Loucy (cell line): ENCODE data around the gene ZSCAN4.

ENCODE experiments used
- EZH2phosphoT487 ChIP-seq: fragments of 200-600 bp; IDR thresholded peaks from 2 replicates; pipeline ENCODE4 v1.6.1; 2018; ENCODE audit warnings: antibody characterized with exemption, mild to moderate bottlenecking, moderate library complexity, borderline replicate concordance
- TF ChIP-seq, protein P1 (sequence below): fragments of 200-600 bp; sonication (generic); conservative IDR thresholded peaks from 2 replicates; pipeline ENCODE4 v1.5.1; 2014; ENCODE audit warnings: mild to moderate bottlenecking, antibody characterized with exemption, low read length

DNA sequence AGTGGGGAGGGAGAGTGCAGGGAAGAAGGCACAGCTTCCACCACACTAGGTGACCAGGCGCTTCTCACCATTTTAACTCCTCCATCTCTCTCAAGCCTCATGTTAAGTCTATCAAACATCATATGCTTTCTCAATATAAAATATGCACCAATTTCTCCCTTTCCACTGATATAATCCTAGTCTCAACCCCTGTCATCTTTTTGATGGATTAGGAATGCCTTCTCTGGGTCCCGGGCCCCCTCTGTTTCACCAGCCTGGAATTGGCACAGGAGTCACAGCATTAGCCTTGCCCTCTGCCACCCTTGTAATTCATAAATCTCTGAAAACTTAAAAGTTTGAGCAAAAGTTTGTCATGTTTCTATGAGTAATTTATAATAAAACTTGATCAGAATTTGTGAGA lies at the start of gene ZSCAN4:
- TF ChIP-seq, protein P1, sequence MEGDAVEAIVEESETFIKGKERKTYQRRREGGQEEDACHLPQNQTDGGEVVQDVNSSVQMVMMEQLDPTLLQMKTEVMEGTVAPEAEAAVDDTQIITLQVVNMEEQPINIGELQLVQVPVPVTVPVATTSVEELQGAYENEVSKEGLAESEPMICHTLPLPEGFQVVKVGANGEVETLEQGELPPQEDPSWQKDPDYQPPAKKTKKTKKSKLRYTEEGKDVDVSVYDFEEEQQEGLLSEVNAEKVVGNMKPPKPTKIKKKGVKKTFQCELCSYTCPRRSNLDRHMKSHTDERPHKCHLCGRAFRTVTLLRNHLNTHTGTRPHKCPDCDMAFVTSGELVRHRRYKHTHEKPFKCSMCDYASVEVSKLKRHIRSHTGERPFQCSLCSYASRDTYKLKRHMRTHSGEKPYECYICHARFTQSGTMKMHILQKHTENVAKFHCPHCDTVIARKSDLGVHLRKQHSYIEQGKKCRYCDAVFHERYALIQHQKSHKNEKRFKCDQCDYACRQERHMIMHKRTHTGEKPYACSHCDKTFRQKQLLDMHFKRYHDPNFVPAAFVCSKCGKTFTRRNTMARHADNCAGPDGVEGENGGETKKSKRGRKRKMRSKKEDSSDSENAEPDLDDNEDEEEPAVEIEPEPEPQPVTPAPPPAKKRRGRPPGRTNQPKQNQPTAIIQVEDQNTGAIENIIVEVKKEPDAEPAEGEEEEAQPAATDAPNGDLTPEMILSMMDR = no peak
- no peak for TF ChIP-seq EZH2phosphoT487
